Skeletal muscle satellite cell (primary cell): Measurements from ENCODE around the gene ARHGAP15.

Experiments used
- H3K27me3 ChIP-seq: 2 replicates; pipeline ENCODE4 v1.7.0; 2013; ENCODE audit warnings: low read length; ENCODE audit not compliant: control insufficient read depth, insufficient read depth
- H3K36me3 ChIP-seq: 2 replicates; pipeline ENCODE4 v1.7.0; 2013; ENCODE audit warnings: mild to moderate bottlenecking, control low read depth, low read length; ENCODE audit not compliant: insufficient read depth
- H3K4me1 ChIP-seq: 2 replicates; pipeline ENCODE4 v1.7.0; 2013; ENCODE audit warnings: low read length; ENCODE audit not compliant: control insufficient read depth, insufficient read depth
- H3K4me2 ChIP-seq: 2 replicates; pipeline ENCODE4 v1.7.0; 2013; ENCODE audit warnings: mild to moderate bottlenecking, low read length
- H3K4me3 ChIP-seq: 2 replicates; pipeline ENCODE4 v1.7.0; 2013; ENCODE audit warnings: low read length
- H3K9ac ChIP-seq: 2 replicates; pipeline ENCODE4 v1.7.0; 2013; ENCODE audit warnings: mild to moderate bottlenecking, low read depth, low read length, moderate library complexity
- H3K9me3 ChIP-seq: replicated peaks from 2 replicates; pipeline ENCODE4 v1.7.0; 2013; ENCODE audit warnings: mild to moderate bottlenecking, control low read depth, low read length

Gene ARHGAP15

DNA sequence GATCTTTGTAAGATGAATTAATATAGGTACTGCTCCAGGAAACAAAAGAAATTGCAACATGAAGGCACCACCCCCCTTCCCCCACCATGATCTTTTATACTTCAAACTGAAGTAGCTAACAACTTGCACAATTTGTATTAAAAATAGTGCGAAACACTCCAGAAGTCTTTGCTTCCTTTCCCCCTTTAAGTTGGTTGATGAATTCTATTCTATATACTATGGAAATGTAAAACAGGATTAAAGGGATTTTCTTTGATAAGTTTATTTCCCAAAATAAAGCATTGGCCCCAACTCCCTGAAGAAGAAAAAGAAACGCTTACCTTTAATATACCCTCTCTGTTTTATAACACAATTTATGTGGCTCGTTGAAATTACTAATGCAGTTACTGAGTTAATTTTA is 227.1 kb downstream of the ARHGAP15 start:
- no peaks in the 10 kb centered on the region for H3K4me1 ChIP-seq
- no peaks in the 10 kb centered on the region for H3K27me3 ChIP-seq
- H3K9ac ChIP-seq: no peak overlapping the region
- no peak overlapping the region for H3K4me2 ChIP-seq
- no peaks in the 10 kb centered on the region for H3K36me3 ChIP-seq
- H3K4me3 ChIP-seq: no peak overlapping the region
- no peaks in the 10 kb centered on the region for H3K9me3 ChIP-seq

DNA sequence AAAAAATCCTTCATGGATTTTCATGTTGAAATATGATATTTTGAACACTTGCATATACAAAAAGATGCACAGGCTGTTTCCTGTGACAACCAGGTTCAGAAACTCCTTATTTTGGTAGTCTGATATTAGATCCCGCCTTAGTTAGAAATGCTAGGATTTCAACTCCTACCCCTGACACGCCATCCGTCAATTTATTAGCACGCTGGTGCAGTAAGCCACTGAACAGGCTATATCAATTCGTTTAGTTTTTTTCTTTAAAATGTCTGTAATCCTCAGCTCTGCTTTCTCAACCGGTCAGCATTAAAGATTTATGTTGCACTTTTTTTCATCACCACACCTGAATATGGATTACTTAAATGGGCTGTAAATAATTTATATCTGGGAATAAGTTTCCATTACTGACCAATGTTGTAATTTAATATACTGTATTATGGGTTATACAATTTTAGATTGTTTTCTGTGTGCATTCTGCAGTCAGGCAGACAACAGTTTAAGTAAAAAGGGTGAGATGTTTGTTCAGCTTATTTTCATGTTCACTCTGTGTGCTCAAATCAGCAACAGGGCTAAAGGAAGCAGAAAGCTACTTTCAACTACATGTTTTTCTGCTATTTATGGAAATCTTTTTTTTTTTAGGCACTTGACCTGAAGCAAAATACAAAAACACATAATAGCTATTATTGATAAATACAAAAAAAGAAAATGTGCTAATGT is 227.7 kb downstream of the ARHGAP15 start:
- H3K27me3 ChIP-seq: no peaks in the 10 kb centered on the region
- H3K4me2 ChIP-seq: no peak overlapping the region
- H3K9ac ChIP-seq: no peak overlapping the region
- H3K4me3 ChIP-seq: no peak overlapping the region
- no peaks in the 10 kb centered on the region for H3K9me3 ChIP-seq
- no peaks in the 10 kb centered on the region for H3K4me1 ChIP-seq
- H3K36me3 ChIP-seq: no peaks in the 10 kb centered on the region

DNA sequence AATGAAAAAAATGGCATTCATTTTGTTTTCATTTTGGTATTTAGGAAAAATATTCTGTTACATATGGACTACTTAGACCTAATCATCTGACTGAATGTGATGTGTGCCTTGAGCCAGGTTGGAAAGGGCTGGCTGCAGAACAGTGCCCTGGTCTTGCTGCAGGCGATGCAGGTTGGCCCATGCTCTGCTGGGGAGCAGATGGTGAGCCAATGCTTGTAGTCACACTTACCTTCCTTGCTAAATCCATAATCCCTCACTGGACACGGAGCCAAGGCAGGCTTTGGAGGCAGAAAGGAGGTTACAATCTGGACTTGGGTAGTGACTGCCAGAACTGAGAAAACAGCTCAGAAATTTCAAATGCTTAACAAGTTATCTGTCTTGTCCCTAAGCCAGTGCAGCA is 228.7 kb downstream of the ARHGAP15 start:
- Histone ChIP-seq H3K4me2 (no peak overlapping the region), H3K9ac (no peak overlapping the region), H3K9me3 (no peaks in the 10 kb centered on the region), H3K4me1 (no peaks in the 10 kb centered on the region), H3K36me3 (no peaks in the 10 kb centered on the region), H3K4me3 (no peak overlapping the region), H3K27me3 (no peaks in the 10 kb centered on the region)

DNA sequence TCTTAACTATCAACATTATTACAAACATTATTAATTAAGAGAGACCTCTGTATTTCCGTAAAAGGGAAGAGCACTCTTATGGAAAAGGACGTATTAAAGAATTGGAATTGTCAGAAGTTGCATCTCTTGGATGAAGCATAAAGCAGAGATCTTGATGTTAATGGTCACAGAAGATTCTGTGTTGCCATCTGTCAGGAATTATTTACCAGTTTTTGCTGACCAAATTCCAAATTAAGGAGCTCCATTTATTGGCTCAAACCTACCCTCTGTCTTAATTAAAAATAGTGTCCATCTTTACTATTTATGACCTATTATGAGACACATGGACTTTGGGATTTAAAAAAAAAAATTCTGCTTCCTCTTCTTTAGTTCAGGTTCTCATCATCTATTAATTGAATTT is 232.1 kb downstream of the ARHGAP15 start:
- Histone ChIP-seq H3K9me3 (no peaks in the 10 kb centered on the region), H3K4me2 (no peak overlapping the region), H3K27me3 (no peaks in the 10 kb centered on the region), H3K4me1 (no peaks in the 10 kb centered on the region), H3K9ac (no peak overlapping the region), H3K4me3 (no peak overlapping the region), H3K36me3 (no peaks in the 10 kb centered on the region)

DNA sequence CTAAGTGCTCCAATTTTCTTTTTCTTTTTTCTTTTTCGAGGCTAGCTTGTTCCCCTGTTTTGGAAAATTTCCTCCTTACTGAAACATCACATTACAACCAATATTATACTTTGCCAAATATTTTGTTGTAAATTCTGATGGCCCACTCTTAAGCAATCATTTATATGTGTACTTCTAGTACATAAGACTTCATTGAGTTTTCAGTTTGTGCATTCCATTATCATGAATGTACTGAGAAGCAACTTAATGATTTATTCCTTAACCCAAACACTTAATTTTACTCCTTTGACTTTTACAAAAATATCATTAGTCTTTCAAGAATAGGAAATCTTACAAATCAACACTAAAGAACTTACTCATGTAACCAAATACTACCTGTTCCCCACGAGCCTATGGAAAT is 242.4 kb downstream of the ARHGAP15 start:
- H3K27me3 ChIP-seq: no peaks in the 10 kb centered on the region
- no peaks in the 10 kb centered on the region for H3K9me3 ChIP-seq
- no peaks in the 10 kb centered on the region for H3K4me1 ChIP-seq
- no peak overlapping the region for H3K9ac ChIP-seq
- H3K4me2 ChIP-seq: no peak overlapping the region
- no peaks in the 10 kb centered on the region for H3K36me3 ChIP-seq
- H3K4me3 ChIP-seq: no peak overlapping the region

DNA sequence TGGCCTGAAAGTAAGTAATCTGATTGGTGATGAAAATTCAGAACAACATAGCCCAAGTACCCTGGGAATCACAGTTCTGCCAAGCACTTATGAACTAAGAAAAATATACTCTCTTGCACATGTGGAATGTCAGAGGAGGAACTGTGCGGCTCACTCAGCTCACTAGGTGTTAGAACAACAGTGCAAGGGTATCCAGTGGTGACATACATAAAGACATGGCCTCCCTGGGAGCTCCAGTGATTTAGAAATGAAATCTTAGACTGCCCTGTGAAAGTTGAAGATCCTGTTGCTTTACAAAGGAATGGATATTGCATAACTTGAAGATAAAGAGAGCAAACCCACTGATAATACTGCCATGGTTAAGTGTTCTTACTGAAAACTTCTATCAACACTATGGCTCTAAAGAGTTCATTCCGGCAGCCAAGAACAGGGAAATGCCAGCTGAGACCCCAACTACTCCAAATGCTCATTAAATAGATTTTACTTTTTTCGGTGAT is 246.2 kb downstream of the ARHGAP15 start:
- no peak overlapping the region for H3K9ac ChIP-seq
- H3K9me3 ChIP-seq: no peaks in the 10 kb centered on the region
- H3K4me1 ChIP-seq: no peaks in the 10 kb centered on the region
- no peaks in the 10 kb centered on the region for H3K27me3 ChIP-seq
- no peaks in the 10 kb centered on the region for H3K36me3 ChIP-seq
- no peak overlapping the region for H3K4me2 ChIP-seq
- no peak overlapping the region for H3K4me3 ChIP-seq

DNA sequence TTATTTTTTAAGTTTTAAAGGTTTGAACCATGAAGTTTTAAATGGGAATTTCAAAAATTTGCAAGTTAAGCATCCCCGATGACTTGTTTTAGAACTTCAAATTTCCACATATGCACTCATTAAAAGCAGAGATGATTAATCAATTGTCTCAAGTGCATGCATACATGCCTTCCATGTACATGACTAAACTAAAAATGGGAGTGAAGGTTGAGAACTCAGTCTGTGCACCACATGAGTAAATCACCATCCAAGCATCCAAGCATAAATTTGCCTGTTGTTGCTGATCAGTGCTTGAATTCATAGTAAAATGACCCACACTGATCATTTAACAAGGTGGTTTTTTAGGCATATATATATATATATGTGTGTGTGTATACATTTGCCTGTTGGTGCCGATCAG is 249.8 kb downstream of the ARHGAP15 start:
- H3K4me3 ChIP-seq: no peak overlapping the region
- H3K36me3 ChIP-seq: no peaks in the 10 kb centered on the region
- no peaks in the 10 kb centered on the region for H3K9me3 ChIP-seq
- no peaks in the 10 kb centered on the region for H3K27me3 ChIP-seq
- H3K4me1 ChIP-seq: no peaks in the 10 kb centered on the region
- no peak overlapping the region for H3K4me2 ChIP-seq
- H3K9ac ChIP-seq: no peak overlapping the region

DNA sequence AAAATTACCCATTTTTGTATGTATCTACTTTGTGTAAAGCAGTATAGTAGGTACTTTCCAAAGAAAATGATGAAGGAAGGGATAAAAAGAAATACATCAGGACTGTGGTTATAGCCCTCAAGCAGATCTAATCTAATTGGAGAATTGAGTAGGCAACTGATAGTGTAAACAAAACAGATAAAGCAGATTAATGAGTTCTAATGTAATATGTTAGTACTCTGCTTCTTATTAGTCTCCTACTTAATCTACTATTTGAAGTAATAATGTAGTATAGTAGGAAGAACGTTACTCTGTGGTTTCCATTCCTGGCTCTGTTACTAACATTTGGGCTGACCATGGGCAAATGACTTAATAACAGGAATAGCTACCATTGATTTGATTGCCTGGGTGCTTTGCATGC is 250.7 kb downstream of the ARHGAP15 start:
- H3K4me2 ChIP-seq: no peak overlapping the region
- H3K4me3 ChIP-seq: no peak overlapping the region
- H3K36me3 ChIP-seq: no peaks in the 10 kb centered on the region
- H3K9ac ChIP-seq: no peak overlapping the region
- no peaks in the 10 kb centered on the region for H3K9me3 ChIP-seq
- H3K27me3 ChIP-seq: no peaks in the 10 kb centered on the region
- no peaks in the 10 kb centered on the region for H3K4me1 ChIP-seq

DNA sequence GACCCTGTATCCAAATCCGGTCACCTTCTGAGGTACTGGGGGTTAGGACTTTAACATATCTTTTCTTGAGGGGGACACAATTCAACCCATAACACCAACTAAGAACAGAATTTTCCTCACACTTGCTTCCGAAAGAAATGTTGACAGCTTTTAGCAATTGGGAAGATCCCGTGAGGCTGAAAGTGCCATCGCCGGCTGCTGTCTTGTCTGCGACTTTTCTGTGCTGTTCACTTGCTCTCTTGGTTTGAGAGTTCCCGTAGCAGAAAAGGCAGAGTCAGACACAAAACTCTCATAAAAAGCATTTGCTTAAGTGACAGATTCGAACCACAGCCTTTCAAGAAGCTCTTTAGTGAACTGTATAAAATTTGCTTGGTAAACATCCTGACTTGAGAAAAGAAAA is 253.4 kb downstream of the ARHGAP15 start:
- Histone ChIP-seq H3K4me2 (no peak overlapping the region), H3K4me3 (no peak overlapping the region), H3K9me3 (no peaks in the 10 kb centered on the region), H3K9ac (no peak overlapping the region), H3K4me1 (no peaks in the 10 kb centered on the region), H3K36me3 (no peaks in the 10 kb centered on the region), H3K27me3 (no peaks in the 10 kb centered on the region)

DNA sequence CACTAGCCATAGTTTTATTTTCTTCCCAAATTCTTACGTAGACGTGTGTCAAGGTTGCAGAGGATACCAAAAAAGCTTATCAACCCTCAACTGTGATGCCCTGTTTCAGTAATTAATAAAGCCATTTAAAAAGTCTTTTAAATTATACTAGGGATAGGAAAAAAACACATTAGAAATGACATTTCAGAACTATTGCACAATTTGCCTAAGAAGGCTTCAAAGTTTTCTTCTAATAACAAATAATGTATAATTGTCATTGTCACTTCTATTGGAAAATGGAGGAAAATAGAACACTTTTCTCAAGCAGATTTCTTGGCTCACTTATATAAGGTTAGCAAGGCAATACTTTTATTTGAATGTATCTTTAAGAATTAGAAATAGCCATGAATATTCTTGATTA is 253.8 kb downstream of the ARHGAP15 start:
- no peaks in the 10 kb centered on the region for H3K4me1 ChIP-seq
- H3K4me3 ChIP-seq: no peak overlapping the region
- no peak overlapping the region for H3K9ac ChIP-seq
- H3K36me3 ChIP-seq: no peaks in the 10 kb centered on the region
- no peak overlapping the region for H3K4me2 ChIP-seq
- H3K9me3 ChIP-seq: no peaks in the 10 kb centered on the region
- H3K27me3 ChIP-seq: no peaks in the 10 kb centered on the region

DNA sequence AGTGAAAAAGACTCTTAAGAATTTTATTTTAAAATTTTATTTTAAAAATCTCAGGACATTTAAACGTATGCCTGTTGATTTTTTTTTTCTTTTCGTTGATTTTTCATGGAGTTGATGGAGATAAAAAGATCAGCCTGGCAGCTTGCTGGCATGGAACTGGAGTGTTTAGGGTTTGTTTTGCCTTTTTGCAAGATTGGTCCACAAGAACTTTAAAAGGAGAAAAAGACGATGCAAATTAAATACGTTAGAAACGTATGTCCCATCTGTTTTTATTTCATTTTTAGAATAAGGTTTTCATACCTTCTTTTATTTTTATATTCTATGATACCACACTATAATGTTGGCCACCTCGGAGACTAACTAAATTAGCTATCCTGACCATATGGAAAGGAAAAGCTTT is 254.9 kb downstream of the ARHGAP15 start:
- H3K9ac ChIP-seq: no peak overlapping the region
- H3K36me3 ChIP-seq: no peaks in the 10 kb centered on the region
- no peaks in the 10 kb centered on the region for H3K9me3 ChIP-seq
- H3K4me2 ChIP-seq: no peak overlapping the region
- no peak overlapping the region for H3K4me3 ChIP-seq
- H3K27me3 ChIP-seq: no peaks in the 10 kb centered on the region
- no peaks in the 10 kb centered on the region for H3K4me1 ChIP-seq

DNA sequence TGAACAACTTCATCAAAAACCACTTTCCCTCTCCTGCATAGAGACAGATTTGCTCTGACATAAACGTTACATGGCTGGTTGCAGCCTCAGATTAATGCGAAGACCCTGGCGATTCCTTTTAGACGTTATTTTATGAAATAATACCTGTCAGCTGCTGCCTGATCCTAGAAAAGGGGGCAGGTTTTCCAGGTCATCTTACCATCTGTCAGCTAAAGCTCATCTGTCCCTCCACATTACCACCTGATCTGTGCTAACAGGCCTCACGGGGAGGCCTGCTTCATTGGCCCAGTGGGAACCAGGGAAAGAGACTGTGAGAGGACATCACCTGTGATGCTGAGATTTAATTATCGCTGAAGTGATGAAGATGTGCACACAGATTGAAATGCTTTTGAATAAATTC is 261.0 kb downstream of the ARHGAP15 start:
- H3K36me3 ChIP-seq: no peaks in the 10 kb centered on the region

More for the DNA sequence above, 261.0 kb downstream of the ARHGAP15 start:
- Histone ChIP-seq H3K4me2 (no peak overlapping the region), H3K9me3 (no peaks in the 10 kb centered on the region), H3K4me3 (no peak overlapping the region), H3K27me3 (no peaks in the 10 kb centered on the region), H3K4me1 (no peaks in the 10 kb centered on the region), H3K9ac (no peak overlapping the region)
